CD4-positive, alpha-beta T cell (primary cell): ENCODE measurements around the gene PLXNA2. TPM values are rescaled to one million over a fixed set of nuclear protein-coding genes. Genes with fewer than 3 reads are reported as not detected.

ENCODE experiments used
- ATAC-seq: fragments of 200-7000 bp; cut with Tn5 transposase; one replicate; pipeline ENCODE4 v1.10.0; 2022; ENCODE audit warnings: mild to moderate bottlenecking; ENCODE audit not compliant: poor library complexity
- CTCF ChIA-PET: fragments of 350-600 bp; sonication (Branson Sonifier 250); formaldehyde crosslinking; loops from one replicate; lab custom pipeline; 2021; ENCODE audit warnings: antibody characterized with exemption, inconsistent platforms; lab: Charles Lee
- POLR2A ChIA-PET: fragments of 350-600 bp; sonication (Branson Sonifier 250); formaldehyde crosslinking; loops from one replicate; lab custom pipeline; 2021; ENCODE audit warnings: antibody characterized with exemption, inconsistent platforms; lab: Charles Lee
- DNase-seq, 14 experiments: peaks; one replicate each; pipeline ENCODE4 v3.0.0-alpha.2; 2013 to 2020; ENCODE audit warnings: mixed read lengths in 2 of 14
- H3K27ac ChIP-seq, 2 donors: one replicate each; pipeline versions ENCODE4 v1.5.1 to v1.7.0; 2013; ENCODE audit warnings: low read length in 2 of 2, low read depth in 1 of 2, mild to moderate bottlenecking in 1 of 2
- H3K27me3 ChIP-seq, 2 experiments: 1 replicate in 1 of 2; 2 replicates in 1 of 2; pipeline versions ENCODE4 v1.6.1 to v1.7.0; 2013; ENCODE audit warnings: low read length in 2 of 2, control low read depth in 1 of 2, mild to moderate bottlenecking in 1 of 2, moderate library complexity in 1 of 2; ENCODE audit not compliant: insufficient read depth in 2 of 2, control insufficient read depth in 1 of 2
- H3K36me3 ChIP-seq: one replicate; pipeline ENCODE4 v1.6.1; 2013; ENCODE audit warnings: low read length, control low read depth; ENCODE audit not compliant: insufficient read depth
- H3K4me1 ChIP-seq: one replicate; pipeline ENCODE4 v1.6.1; 2013; ENCODE audit warnings: low read length, control low read depth; ENCODE audit not compliant: insufficient read depth
- H3K4me3 ChIP-seq: one replicate; pipeline ENCODE4 v1.5.1; 2013; ENCODE audit warnings: mild to moderate bottlenecking, low read length, moderate library complexity
- H3K9me3 ChIP-seq, 2 experiments: 1 replicate in 1 of 2; 2 replicates in 1 of 2; pipeline versions ENCODE4 v1.6.1 to v1.7.0; 2013; ENCODE audit warnings: low read length in 2 of 2, mild to moderate bottlenecking in 2 of 2, control low read depth in 1 of 2, moderate library complexity in 1 of 2; ENCODE audit not compliant: control insufficient read depth in 1 of 2, insufficient read depth in 1 of 2
- H3K27ac Mint-ChIP-seq: one replicate; pipeline ENCODE4 v1.8.0; 2020; ENCODE audit warnings: mixed read lengths
- H3K27me3 Mint-ChIP-seq: one replicate; pipeline ENCODE4 v1.8.0; 2021; ENCODE audit warnings: mixed read lengths
- H3K36me3 Mint-ChIP-seq: one replicate; pipeline ENCODE4 v1.8.0; 2021; ENCODE audit warnings: low read depth, mixed read lengths
- H3K4me1 Mint-ChIP-seq: one replicate; pipeline ENCODE4 v1.8.0; 2021; ENCODE audit warnings: low read depth, mixed read lengths
- H3K4me3 Mint-ChIP-seq: one replicate; pipeline ENCODE4 v1.8.0; 2020; ENCODE audit warnings: mild to moderate bottlenecking, mixed read lengths
- H3K9me3 Mint-ChIP-seq: one replicate; pipeline ENCODE4 v1.8.0; 2020; ENCODE audit warnings: mixed read lengths
- CTCF ChIP-seq: fragments of 200-600 bp; IDR thresholded peaks from one replicate; pipeline ENCODE4 v1.8.0; 2022; ENCODE audit warnings: antibody characterized with exemption, mild to moderate bottlenecking
- intact Hi-C, 2 experiments: fragments of 100-400 bp; cut with DNase I in 1 of 2; cut with micrococcal nuclease in 1 of 2; formaldehyde crosslinking; loops; one replicate each; pipeline versions ENCODE4 v1.15.1 to v1.9.0; 2023 to 2025; cut with DNase I, micrococcal nuclease
- total RNA-seq, 174 experiments: library from RNA in 2 of 174; stranded (reverse) in 2 of 174; gene quantifications; one replicate each; pipeline ENCODE4 v1.2.3 and lab custom pipeline; 2021 to 2026

The PLXNA2 gene
- total RNA-seq, 2 experiments from 2014 or later: 0.75 to 0.77 TPM

DNA sequence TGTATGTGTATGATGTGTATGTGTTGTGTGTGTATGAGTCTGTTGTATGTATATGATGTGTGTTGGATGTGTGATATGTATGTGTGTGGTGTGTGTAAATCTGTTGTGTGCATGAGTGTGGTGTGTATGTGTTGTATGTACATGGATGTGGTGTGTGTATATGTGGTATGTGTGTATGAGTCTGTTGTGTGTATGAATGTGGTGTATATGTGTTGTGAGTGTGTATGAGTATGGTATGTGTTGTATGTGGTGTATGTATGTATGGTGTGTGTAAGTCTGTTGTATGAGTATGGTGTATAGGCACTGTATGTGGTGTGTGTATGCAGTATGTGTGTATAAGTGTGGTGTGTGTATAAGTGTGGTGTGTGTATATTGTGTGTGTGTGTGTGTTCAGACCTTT is 95.0 kb downstream of the PLXNA2 start:
- Histone ChIP-seq H3K4me3 (no peak overlapping the region), H3K36me3 (no peaks in the 10 kb centered on the region), H3K4me1 (no peaks in the 10 kb centered on the region), H3K9me3 (no peaks in the 10 kb centered on the region), H3K27ac (no peak overlapping the region), H3K27me3 (no peaks in the 10 kb centered on the region)
- Mint-ChIP-seq H3K27me3 (no peaks in the 10 kb centered on the region), H3K9me3 (no peaks in the 10 kb centered on the region), H3K27ac (no peak overlapping the region), H3K4me3 (no peak overlapping the region), H3K36me3 (no peaks in the 10 kb centered on the region), H3K4me1 (no peaks in the 10 kb centered on the region)
- CTCF ChIA-PET: interaction anchor here (1.6 kb wide), 1 partner anchor 23 kb away, joined by 3 read pairs; no protein-coding TSS in a partner anchor
- ATAC-seq (no peak), DNase-seq (no peak)
- intact Hi-C loops: no loop called here
- no peak for TF ChIP-seq CTCF
- POLR2A ChIA-PET: no interaction called here

- H3K4me3 ChIP-seq: no peak overlapping the region
- H3K9me3 Mint-ChIP-seq: no peaks in the 10 kb centered on the region
- H3K4me1 Mint-ChIP-seq: no peaks in the 10 kb centered on the region
- no peak for DNase-seq
- H3K27me3 ChIP-seq: no peaks in the 10 kb centered on the region
- ChIA-PET CTCF (interaction anchor here (1.6 kb wide), 1 partner anchor 22 kb away, joined by 3 read pairs; no protein-coding TSS in a partner anchor), POLR2A (no interaction called here)
- TF ChIP-seq CTCF: no peak
- ATAC-seq: no peak
- no peaks in the 10 kb centered on the region for H3K27me3 Mint-ChIP-seq
- no peaks in the 10 kb centered on the region for H3K9me3 ChIP-seq
- intact Hi-C loops: no loop called here
- H3K27ac Mint-ChIP-seq: no peak overlapping the region
- H3K36me3 Mint-ChIP-seq: no peaks in the 10 kb centered on the region
- H3K36me3 ChIP-seq: no peaks in the 10 kb centered on the region
- no peak overlapping the region for H3K27ac ChIP-seq
- H3K4me1 ChIP-seq: no peaks in the 10 kb centered on the region
- no peak overlapping the region for H3K4me3 Mint-ChIP-seq
These were observed 95.8 kb downstream of the PLXNA2 start for GRCh38 chr1:208148380-208148779.

DNA sequence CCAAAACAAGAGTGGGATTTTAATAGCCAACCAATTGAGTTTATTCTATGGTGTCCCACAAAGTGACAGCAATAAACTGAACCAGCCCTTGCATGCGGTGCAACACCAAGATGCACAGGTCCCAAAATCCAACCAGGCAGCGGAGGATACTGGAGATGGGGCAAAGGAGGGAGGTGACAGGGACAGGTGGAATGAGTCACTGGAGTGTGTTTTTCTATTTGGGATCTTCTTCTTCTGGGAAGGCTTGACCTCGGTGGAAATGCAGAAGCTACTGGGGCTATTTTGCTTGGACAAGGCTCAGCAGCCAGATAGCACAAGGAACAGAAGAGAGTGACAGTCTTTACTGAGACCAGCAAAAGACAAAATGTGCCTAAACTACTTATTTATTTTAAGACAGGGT is 97.5 kb downstream of the PLXNA2 start:
- Mint-ChIP-seq H3K4me3 (no peak overlapping the region), H3K27me3 (no peaks in the 10 kb centered on the region), H3K4me1 (no peaks in the 10 kb centered on the region), H3K9me3 (no peaks in the 10 kb centered on the region), H3K36me3 (no peaks in the 10 kb centered on the region), H3K27ac (no peak overlapping the region)
- no peaks in the 10 kb centered on the region for H3K36me3 ChIP-seq
- no peak overlapping the region for H3K27ac ChIP-seq
- CTCF ChIA-PET: no interaction called here
- no peak for TF ChIP-seq CTCF
- no peaks in the 10 kb centered on the region for H3K27me3 ChIP-seq
- H3K4me1 ChIP-seq: no peaks in the 10 kb centered on the region
- no peak overlapping the region for H3K4me3 ChIP-seq
- ATAC-seq (no peak), DNase-seq (no peak)
- POLR2A ChIA-PET: no interaction called here
- no peaks in the 10 kb centered on the region for H3K9me3 ChIP-seq
- intact Hi-C loops: no loop called here
